ENCODE results near the gene ZKSCAN5.
A peak's percentile ranks its signal among the peaks of the same experiment; 100 is the strongest.

The ZKSCAN5 gene

GRCh38 chr7:99504603-99505323, at the start of gene ZKSCAN5:
TSS of gene ZKSCAN5 (plus strand) at chr7:99504662. CDS start at chr7:99506045, 1,383 bp downstream.
- peak; percentile 98 for DNase-seq (ENCODE audit: low spot score)

GRCh38 chr7:99455874-99456273, 48.6 kb upstream of the ZKSCAN5 start:
- DNase-seq (ENCODE audit: low spot score) = no peak

- DNase-seq (ENCODE audit: low spot score) = no peak
Observed at GRCh38 chr7:99456288-99456687, 48.2 kb upstream of the ZKSCAN5 start.

- DNase-seq (ENCODE audit: low spot score) = no peak
Observed at GRCh38 chr7:99457050-99457649, 47.3 kb upstream of the ZKSCAN5 start.

GRCh38 chr7:99457650-99458493, 46.6 kb upstream of the ZKSCAN5 start:
- DNase-seq (ENCODE audit: low spot score) = no peak

GRCh38 chr7:99459087-99459486, 45.4 kb upstream of the ZKSCAN5 start:
- DNase-seq (ENCODE audit: low spot score) = no peak

GRCh38 chr7:99460651-99461050, 43.8 kb upstream of the ZKSCAN5 start:
- DNase-seq (ENCODE audit: low spot score) = no peak

- DNase-seq (ENCODE audit: low spot score) = no peak
Observed at GRCh38 chr7:99461221-99461620, 43.2 kb upstream of the ZKSCAN5 start.

- no peak for DNase-seq (ENCODE audit: low spot score)
Observed at GRCh38 chr7:99465421-99465768, 39.1 kb upstream of the ZKSCAN5 start.

GRCh38 chr7:99468336-99468918, 36.0 kb upstream of the ZKSCAN5 start:
- DNase-seq (ENCODE audit: low spot score) = no peak

GRCh38 chr7:99469381-99470065, 34.9 kb upstream of the ZKSCAN5 start:
- no peak for DNase-seq (ENCODE audit: low spot score)

GRCh38 chr7:99472561-99473314, 31.7 kb upstream of the ZKSCAN5 start, which contains the start of gene ZNF789:
TSS of gene ZNF789 (plus strand) at chr7:99472890. CDS start at chr7:99476457, 3,567 bp downstream.
- peak; percentile 100 for DNase-seq (ENCODE audit: low spot score)

- DNase-seq (ENCODE audit: low spot score) = peak; percentile 71
Observed at GRCh38 chr7:99473315-99473596, 31.2 kb upstream of the ZKSCAN5 start.

GRCh38 chr7:99476107-99476506, 28.4 kb upstream of the ZKSCAN5 start:
- DNase-seq (ENCODE audit: low spot score) = no peak

GRCh38 chr7:99478464-99479440, 25.7 kb upstream of the ZKSCAN5 start:
- DNase-seq (ENCODE audit: low spot score) = no peak

GRCh38 chr7:99485094-99485493, 19.4 kb upstream of the ZKSCAN5 start:
- no peak for DNase-seq (ENCODE audit: low spot score)

- no peak for DNase-seq (ENCODE audit: low spot score)
Observed at GRCh38 chr7:99489235-99489634, 15.2 kb upstream of the ZKSCAN5 start.

GRCh38 chr7:99490878-99491277, 13.6 kb upstream of the ZKSCAN5 start:
- no peak for DNase-seq (ENCODE audit: low spot score)

GRCh38 chr7:99493823-99494222, 10.6 kb upstream of the ZKSCAN5 start:
- no peak for DNase-seq (ENCODE audit: low spot score)
